AG10803 (cell line): ENCODE measurements around the gene DCANP1.
A peak's percentile ranks its signal among the peaks of the same experiment; 100 is the strongest.

Experiments
- DNase-seq: peaks from one replicate; pipeline ENCODE4 v3.0.0; 2010; ENCODE audit warnings: low read depth
- H3K4me3 ChIP-seq: 2 replicates; pipeline ENCODE4 v1.5.1; 2011; ENCODE audit warnings: mild to moderate bottlenecking, low read length, control low read depth
- CTCF ChIP-seq: conservative IDR thresholded peaks from 2 replicates; pipeline ENCODE4 v1.5.1; 2011; ENCODE audit warnings: mild to moderate bottlenecking, low read length, control low read depth, inconsistent platforms

The DCANP1 gene

GRCh38 chr5:135449644-135450043 lies 2.5 kb upstream of the DCANP1 start:
- H3K4me3 ChIP-seq: no peak overlapping the region
- DNase-seq: no peak
- TF ChIP-seq CTCF: no peak

- DNase-seq: peak; percentile 84
Measured at GRCh38 chr5:135448791-135449507, 1.8 kb upstream of the DCANP1 start.

GRCh38 chr5:135448071-135448739 lies 1.1 kb upstream of the DCANP1 start:
- TF ChIP-seq CTCF: no peak
- no peak for DNase-seq
- H3K4me3 ChIP-seq: no peak overlapping the region

More at GRCh38 chr5:135448791-135449507, 1.8 kb upstream of the DCANP1 start:
- no peak for TF ChIP-seq CTCF
- H3K4me3 ChIP-seq: no peak overlapping the region

- H3K4me3 ChIP-seq: no peak overlapping the region
- TF ChIP-seq CTCF: no peak
- DNase-seq: no peak
Measured at GRCh38 chr5:135446615-135447014, 533 bp downstream of the DCANP1 start.

GRCh38 chr5:135446206-135446605 lies 942 bp downstream of the DCANP1 start:
- TF ChIP-seq CTCF: no peak
- no peak for DNase-seq
- no peak overlapping the region for H3K4me3 ChIP-seq

- no peak overlapping the region for H3K4me3 ChIP-seq
- TF ChIP-seq CTCF: no peak
- no peak for DNase-seq
Measured at GRCh38 chr5:135445306-135445985, 1.7 kb downstream of the DCANP1 start.

GRCh38 chr5:135444881-135445280 lies 2.3 kb downstream of the DCANP1 start:
- TF ChIP-seq CTCF: no peak
- no peak overlapping the region for H3K4me3 ChIP-seq
- DNase-seq: no peak
